Liver (tissue), 3 donors: ENCODE measurements around the gene KYNU.

Experiments used
- CTCF ChIP-seq: fragments of 150-350 bp; IDR thresholded peaks from 2 replicates; pipeline ENCODE4 v1.5.1; 2017; ENCODE audit warnings: improper control_type of control experiment, low read depth, low read length; ENCODE audit not compliant: missing input control
- FOXA2 ChIP-seq: IDR thresholded peaks from 2 replicates; pipeline ENCODE4 v1.6.1; 2016; ENCODE audit warnings: antibody characterized with exemption
- GABPA ChIP-seq, 2 donors: IDR thresholded peaks in 1 of 2; conservative IDR thresholded peaks in 1 of 2; 2 replicates each; pipeline ENCODE4 v1.6.1; 2016; ENCODE audit warnings: antibody characterized with exemption in 2 of 2, mild to moderate bottlenecking in 1 of 2, moderate library complexity in 1 of 2
- HNF4A ChIP-seq, 2 donors: conservative IDR thresholded peaks; 2 replicates each; pipeline ENCODE4 v1.6.1; 2016; ENCODE audit warnings: antibody characterized with exemption in 2 of 2, mild to moderate bottlenecking in 2 of 2
- JUND ChIP-seq, 2 donors: IDR thresholded peaks; 2 replicates each; pipeline ENCODE4 v1.6.1; 2016; ENCODE audit warnings: antibody characterized with exemption in 2 of 2
- NR2F2 ChIP-seq: IDR thresholded peaks from 2 replicates; pipeline ENCODE4 v1.6.1; 2016; ENCODE audit warnings: antibody characterized with exemption
- RAD21 ChIP-seq, 2 donors: IDR thresholded peaks; 2 replicates each; pipeline ENCODE4 v1.6.1; 2016; ENCODE audit warnings: antibody characterized with exemption in 2 of 2, mild to moderate bottlenecking in 2 of 2
- RXRA ChIP-seq, 2 donors: IDR thresholded peaks; 2 replicates each; pipeline ENCODE4 v1.6.1; 2017 to 2018; ENCODE audit warnings: antibody characterized with exemption in 2 of 2, mild to moderate bottlenecking in 1 of 2
- TAF1 ChIP-seq: conservative IDR thresholded peaks from 2 replicates; pipeline ENCODE4 v1.6.1; 2016; ENCODE audit warnings: antibody characterized with exemption, mild to moderate bottlenecking
- TF ChIP-seq, protein P1 (sequence below): IDR thresholded peaks from 2 replicates; pipeline ENCODE4 v1.6.1; 2016; ENCODE audit warnings: antibody characterized with exemption
- TF ChIP-seq, protein P2 (sequence below): IDR thresholded peaks from 2 replicates; pipeline ENCODE4 v1.6.1; 2016; ENCODE audit warnings: antibody characterized with exemption
- TF ChIP-seq, protein P3 (sequence below): IDR thresholded peaks from 2 replicates; pipeline ENCODE4 v1.6.1; 2016; ENCODE audit warnings: antibody characterized with exemption, mild to moderate bottlenecking
- donor health status: healthy.
- donor health status: healthy.

GRCh38 chr2:142983174-142983573 is 105.7 kb downstream of the KYNU start:
- no peak for TF ChIP-seq JUND (IDR thresholded peaks at IDR 0.05)
- no peak for TF ChIP-seq CTCF
- no peak for TF ChIP-seq GABPA (IDR thresholded peaks at IDR 0.05 in 1 of 2, conservative IDR thresholded peaks at IDR 0.05 in 1 of 2)
- TF ChIP-seq, protein P1, sequence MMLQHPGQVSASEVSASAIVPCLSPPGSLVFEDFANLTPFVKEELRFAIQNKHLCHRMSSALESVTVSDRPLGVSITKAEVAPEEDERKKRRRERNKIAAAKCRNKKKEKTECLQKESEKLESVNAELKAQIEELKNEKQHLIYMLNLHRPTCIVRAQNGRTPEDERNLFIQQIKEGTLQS = no peak
- TF ChIP-seq HNF4A (conservative IDR thresholded peaks at IDR 0.05) = no peak
- no peak for TF ChIP-seq FOXA2
- TF ChIP-seq, protein P2, sequence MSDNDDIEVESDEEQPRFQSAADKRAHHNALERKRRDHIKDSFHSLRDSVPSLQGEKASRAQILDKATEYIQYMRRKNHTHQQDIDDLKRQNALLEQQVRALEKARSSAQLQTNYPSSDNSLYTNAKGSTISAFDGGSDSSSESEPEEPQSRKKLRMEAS = no peak
- TF ChIP-seq NR2F2 = no peak
- TF ChIP-seq RAD21 (IDR thresholded peaks at IDR 0.05) = no peak
- TF ChIP-seq, protein P3, sequence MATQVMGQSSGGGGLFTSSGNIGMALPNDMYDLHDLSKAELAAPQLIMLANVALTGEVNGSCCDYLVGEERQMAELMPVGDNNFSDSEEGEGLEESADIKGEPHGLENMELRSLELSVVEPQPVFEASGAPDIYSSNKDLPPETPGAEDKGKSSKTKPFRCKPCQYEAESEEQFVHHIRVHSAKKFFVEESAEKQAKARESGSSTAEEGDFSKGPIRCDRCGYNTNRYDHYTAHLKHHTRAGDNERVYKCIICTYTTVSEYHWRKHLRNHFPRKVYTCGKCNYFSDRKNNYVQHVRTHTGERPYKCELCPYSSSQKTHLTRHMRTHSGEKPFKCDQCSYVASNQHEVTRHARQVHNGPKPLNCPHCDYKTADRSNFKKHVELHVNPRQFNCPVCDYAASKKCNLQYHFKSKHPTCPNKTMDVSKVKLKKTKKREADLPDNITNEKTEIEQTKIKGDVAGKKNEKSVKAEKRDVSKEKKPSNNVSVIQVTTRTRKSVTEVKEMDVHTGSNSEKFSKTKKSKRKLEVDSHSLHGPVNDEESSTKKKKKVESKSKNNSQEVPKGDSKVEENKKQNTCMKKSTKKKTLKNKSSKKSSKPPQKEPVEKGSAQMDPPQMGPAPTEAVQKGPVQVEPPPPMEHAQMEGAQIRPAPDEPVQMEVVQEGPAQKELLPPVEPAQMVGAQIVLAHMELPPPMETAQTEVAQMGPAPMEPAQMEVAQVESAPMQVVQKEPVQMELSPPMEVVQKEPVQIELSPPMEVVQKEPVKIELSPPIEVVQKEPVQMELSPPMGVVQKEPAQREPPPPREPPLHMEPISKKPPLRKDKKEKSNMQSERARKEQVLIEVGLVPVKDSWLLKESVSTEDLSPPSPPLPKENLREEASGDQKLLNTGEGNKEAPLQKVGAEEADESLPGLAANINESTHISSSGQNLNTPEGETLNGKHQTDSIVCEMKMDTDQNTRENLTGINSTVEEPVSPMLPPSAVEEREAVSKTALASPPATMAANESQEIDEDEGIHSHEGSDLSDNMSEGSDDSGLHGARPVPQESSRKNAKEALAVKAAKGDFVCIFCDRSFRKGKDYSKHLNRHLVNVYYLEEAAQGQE = no peak
- no peak for TF ChIP-seq RXRA (IDR thresholded peaks at IDR 0.05)
- no peak for TF ChIP-seq TAF1
